Embryonic facial prominence (tissue), 1 donor: ENCODE measurements around the gene GPC3.

Experiments
- DNase-seq: peaks from one replicate; pipeline ENCODE4 v3.0.0-alpha.2; 2016; ENCODE audit errors: extremely low spot score

GPC3 gene

DNA sequence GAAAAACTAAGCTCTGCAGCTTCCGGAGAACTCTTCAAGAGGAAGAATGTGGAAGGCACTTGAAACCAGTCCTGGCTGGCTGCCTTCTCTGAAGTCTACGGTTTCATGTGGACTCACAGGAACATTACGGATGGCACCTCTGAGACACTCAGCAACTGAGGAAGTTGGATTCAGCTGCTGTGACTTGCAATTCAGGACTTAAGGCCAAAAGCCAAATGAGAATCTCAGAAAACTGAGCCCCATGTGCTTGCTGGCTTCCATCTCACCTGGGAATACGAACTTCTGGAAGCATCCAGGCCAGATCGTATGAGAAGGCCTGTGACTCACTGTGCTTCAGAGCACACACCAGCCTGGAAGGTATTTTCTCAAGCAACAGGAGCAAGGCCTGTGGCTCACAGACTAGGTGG, 462.3 kb downstream of the GPC3 start:
- no peak for DNase-seq

- DNase-seq = no peak
Observed at GRCh38 chrX:133516686-133517085, 468.7 kb downstream of the GPC3 start.

- DNase-seq = no peak
Observed at GRCh38 chrX:133514486-133514885, 470.9 kb downstream of the GPC3 start.

DNA sequence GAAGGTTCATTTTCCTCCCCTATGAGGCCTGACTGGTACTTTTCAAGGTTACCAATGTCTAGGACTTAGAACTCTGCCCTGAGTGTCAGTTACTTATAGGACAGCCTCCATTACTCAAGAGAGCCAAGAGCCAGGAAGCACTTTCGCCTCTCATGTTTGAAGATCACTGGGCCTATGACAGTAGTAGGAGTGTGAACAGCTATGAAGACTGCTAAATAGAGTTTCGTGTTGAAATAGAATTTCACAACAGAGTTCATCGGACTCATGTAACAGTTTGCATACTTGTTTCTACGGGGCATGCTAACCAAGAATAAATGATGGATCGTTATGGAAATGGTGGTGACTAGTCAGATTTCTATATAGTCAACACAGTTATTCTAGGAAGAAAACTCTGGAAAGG, 472.3 kb downstream of the GPC3 start:
- no peak for DNase-seq

- DNase-seq = no peak
Observed at GRCh38 chrX:133511041-133511440, 474.4 kb downstream of the GPC3 start.

DNA sequence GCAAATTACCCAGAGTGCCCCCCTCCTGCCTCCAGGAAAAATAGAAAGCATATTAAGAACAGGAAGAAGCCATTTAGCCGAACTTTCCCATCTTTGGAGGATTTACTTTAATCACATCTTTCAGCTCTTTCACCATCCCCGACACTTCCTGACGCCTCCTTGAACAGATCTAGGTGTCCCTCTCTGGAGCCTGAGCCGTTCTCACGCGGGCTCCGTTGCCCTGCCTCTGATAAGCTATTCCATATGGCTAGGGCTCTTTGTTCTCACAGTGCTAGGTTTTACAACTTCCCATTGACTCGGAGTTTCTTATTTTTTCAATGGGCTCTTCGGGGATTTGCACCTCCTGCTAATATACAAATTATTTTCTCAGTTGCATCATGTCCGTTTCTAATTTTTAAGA, 488.0 kb downstream of the GPC3 start:
- DNase-seq = no peak

DNA sequence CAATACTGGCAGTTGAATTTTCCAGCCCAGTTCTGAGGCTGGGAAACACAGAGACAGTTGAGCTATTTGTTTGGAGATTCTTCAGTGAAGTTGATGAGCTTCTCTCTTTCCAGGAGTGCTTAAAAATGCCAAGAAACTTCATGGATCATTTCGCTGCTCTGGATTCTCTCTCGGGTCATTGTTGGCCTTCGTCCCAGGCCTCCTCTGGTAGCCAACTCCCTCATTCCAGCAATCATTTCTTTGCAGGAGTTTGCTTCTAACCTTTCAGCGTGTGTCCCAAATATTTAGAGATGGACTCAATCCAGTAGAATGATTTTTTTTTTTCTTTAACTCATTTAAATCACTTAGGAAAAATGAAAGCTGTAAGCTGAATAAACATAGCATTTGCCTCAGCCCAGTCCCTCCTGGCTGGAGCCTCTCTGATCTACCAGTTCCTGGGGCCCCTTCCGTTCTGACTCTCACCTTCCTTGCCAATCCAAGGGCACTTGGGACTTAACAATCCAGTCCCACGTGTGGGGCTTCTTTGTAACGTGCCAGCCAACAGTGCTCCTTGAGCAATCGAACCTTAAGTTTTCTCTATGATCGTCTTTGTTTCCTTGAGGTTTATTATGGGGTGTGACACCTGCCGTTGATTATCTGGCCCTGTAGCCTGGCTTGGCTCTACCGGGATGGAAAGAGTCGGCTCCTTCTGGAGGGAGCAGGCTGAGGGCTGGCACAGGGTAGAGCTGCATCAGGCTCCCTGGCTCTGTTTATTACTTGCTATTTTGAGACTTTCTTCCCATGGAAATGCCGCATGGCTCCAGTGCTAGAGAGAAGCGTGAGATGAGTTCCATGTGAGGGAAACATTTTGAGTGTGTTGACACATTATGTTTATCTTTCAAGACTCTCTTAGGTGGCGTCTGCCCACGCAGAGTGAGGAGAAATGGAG, 489.7 kb downstream of the GPC3 start:
- peak; percentile 40 for DNase-seq

DNA sequence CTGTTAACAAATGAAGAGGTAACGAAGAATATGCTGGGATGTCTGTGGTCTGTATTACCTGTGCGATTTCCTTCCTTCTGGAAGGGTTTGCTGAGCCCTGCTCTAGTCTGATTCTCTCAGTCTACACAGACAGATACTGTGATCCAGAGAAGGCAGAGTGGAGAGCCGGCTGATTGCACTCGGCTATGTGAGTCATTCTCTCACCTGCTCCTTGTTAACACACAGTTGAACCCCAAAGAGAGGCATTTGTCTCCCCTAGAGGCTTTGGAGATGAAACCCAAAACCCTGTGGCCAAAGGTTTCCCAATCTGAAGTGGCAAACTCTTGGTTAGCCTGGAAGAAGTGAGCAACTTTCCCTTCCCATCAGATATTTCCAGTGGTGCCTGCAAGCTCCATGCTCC, 492.0 kb downstream of the GPC3 start:
- DNase-seq = no peak

- no peak for DNase-seq
Observed at GRCh38 chrX:133490955-133491354, 494.4 kb downstream of the GPC3 start.
